HepG2 (cell line): Measurements from ENCODE around the gene CAMK1D. TPM values are rescaled to one million over a fixed set of nuclear protein-coding genes. Genes with fewer than 3 reads are reported as not detected.

Experiments used
- BRD4 ChIP-seq: sonication (generic); formaldehyde crosslinking; IDR thresholded peaks from 2 replicates; pipeline ENCODE4 v1.4.0; 2020; ENCODE audit warnings: missing genetic modification reagents
- FOXC1 ChIP-seq: sonication (generic); formaldehyde crosslinking; IDR thresholded peaks from 2 replicates; pipeline ENCODE4 v1.8.0; 2022; ENCODE audit warnings: mild to moderate bottlenecking, missing genetic modification reagents, borderline replicate concordance
- HDAC6 ChIP-seq: fragments of 200-600 bp; sonication (generic); IDR thresholded peaks from 2 replicates; pipeline ENCODE4 v1.7.0; 2017; ENCODE audit warnings: mild to moderate bottlenecking, antibody characterized with exemption, low read length, low read depth
- HNRNPH1 ChIP-seq: fragments of 200-400 bp; formaldehyde crosslinking; optimal IDR thresholded peaks from 2 replicates; pipeline ENCODE3; 2017; ENCODE audit warnings: mild to moderate bottlenecking, low read depth, low read length
- MEIS2 ChIP-seq: sonication (generic); formaldehyde crosslinking; IDR thresholded peaks from 2 replicates; pipeline ENCODE4 v1.9.0; 2021; ENCODE audit warnings: mild to moderate bottlenecking, missing genetic modification reagents
- SKIL ChIP-seq: sonication (generic); formaldehyde crosslinking; IDR thresholded peaks from 2 replicates; pipeline ENCODE4 v1.8.0; 2022; ENCODE audit warnings: missing genetic modification reagents, mild to moderate bottlenecking, moderate library complexity, borderline replicate concordance
- TCF12 ChIP-seq, 2 experiments: fragments of 450-650 bp in 1 of 2; sonication (generic) in 1 of 2; formaldehyde crosslinking in 1 of 2; IDR thresholded peaks; 2 replicates each; pipeline versions ENCODE4 v1.6.1 to v1.8.0; 2017 to 2022; ENCODE audit warnings: antibody characterized with exemption in 1 of 2, mild to moderate bottlenecking in 1 of 2, missing genetic modification reagents in 1 of 2, moderate library complexity in 1 of 2
- TEAD2 ChIP-seq: sonication (generic); formaldehyde crosslinking; IDR thresholded peaks from 2 replicates; pipeline ENCODE4 v1.9.0; 2021; ENCODE audit warnings: missing genetic modification reagents
- ZNF407 ChIP-seq: sonication (generic); formaldehyde crosslinking; IDR thresholded peaks from one replicate; pipeline ENCODE4 v1.5.1; 2020; ENCODE audit warnings: mild to moderate bottlenecking, missing genetic modification reagents; ENCODE audit errors: not compliant biosample characterization
- ZNF672 ChIP-seq: sonication (generic); formaldehyde crosslinking; IDR thresholded peaks from 2 replicates; pipeline ENCODE4 v1.8.1; 2022; ENCODE audit warnings: missing genetic modification reagents
- ZNF800 ChIP-seq: sonication (generic); formaldehyde crosslinking; IDR thresholded peaks from 2 replicates; pipeline ENCODE4 v1.4.0; 2020; ENCODE audit warnings: missing genetic modification reagents
- polyA plus RNA-seq, 8 experiments: library from polyadenylated mRNA; depleted of rRNA in 3 of 8; stranded (reverse) in 7 of 8; unstranded in 1 of 8; fragments of >200 nt; fragmentation: Illumina TruSeq in 4 of 8; extraction: Trizol in 4 of 8; gene quantifications; 2 replicates each; pipeline versions ENCODE4 v1.2.1 to v1.2.3, GENCODE V29; 2011 to 2016; ENCODE audit warnings: low read depth in 4 of 8, missing spikeins in 1 of 8, mixed read lengths in 1 of 8; ENCODE audit not compliant: insufficient read depth in 1 of 8
- total RNA-seq, 5 experiments: library from RNA; depleted of rRNA; stranded (reverse); fragments of >200 nt; fragmentation: Illumina TruSeq; extraction: Trizol; gene quantifications; 2 replicates each; pipeline ENCODE4 v1.2.3, GENCODE V29; 2016; ENCODE audit warnings: low read depth in 1 of 5

CAMK1D gene
- total and polyA plus RNA-seq, 2 of the 13 experiments (the other 11 are each of a cell fraction or from before 2014, with no cell fraction given), result under 0.01 TPM; not detected in 1

- TF ChIP-seq ZNF407 (CRISPR knock-in tag) (no peak), FOXC1 (CRISPR knock-in tag) (no peak), HDAC6 (no peak), BRD4 (CRISPR knock-in tag) (no peak), TCF12 (IDR thresholded peaks at IDR 0.05) (no peak), TCF12 (CRISPR knock-in tag; IDR thresholded peaks at IDR 0.05) (no peak), SKIL (no peak), HNRNPH1 (no peak), TEAD2 (no peak), MEIS2 (CRISPR knock-in tag) (no peak), ZNF672 (CRISPR knock-in tag) (no peak), ZNF800 (no peak)
Measured at GRCh38 chr10:12509794-12510100, 160.4 kb downstream of the CAMK1D start (continued).
